ENCODE results near the gene PTGDS.

Gene PTGDS

GRCh38 chr9:137011907-137012675 is 34.8 kb downstream of the PTGDS start:
- no peak for DNase-seq

- DNase-seq = no peak
Measured at GRCh38 chr9:137012694-137013570, 35.6 kb downstream of the PTGDS start.

- DNase-seq = no peak
Measured at GRCh38 chr9:137013571-137013940, 36.3 kb downstream of the PTGDS start.

GRCh38 chr9:137014166-137014565 is 36.9 kb downstream of the PTGDS start:
- no peak for DNase-seq

DNA sequence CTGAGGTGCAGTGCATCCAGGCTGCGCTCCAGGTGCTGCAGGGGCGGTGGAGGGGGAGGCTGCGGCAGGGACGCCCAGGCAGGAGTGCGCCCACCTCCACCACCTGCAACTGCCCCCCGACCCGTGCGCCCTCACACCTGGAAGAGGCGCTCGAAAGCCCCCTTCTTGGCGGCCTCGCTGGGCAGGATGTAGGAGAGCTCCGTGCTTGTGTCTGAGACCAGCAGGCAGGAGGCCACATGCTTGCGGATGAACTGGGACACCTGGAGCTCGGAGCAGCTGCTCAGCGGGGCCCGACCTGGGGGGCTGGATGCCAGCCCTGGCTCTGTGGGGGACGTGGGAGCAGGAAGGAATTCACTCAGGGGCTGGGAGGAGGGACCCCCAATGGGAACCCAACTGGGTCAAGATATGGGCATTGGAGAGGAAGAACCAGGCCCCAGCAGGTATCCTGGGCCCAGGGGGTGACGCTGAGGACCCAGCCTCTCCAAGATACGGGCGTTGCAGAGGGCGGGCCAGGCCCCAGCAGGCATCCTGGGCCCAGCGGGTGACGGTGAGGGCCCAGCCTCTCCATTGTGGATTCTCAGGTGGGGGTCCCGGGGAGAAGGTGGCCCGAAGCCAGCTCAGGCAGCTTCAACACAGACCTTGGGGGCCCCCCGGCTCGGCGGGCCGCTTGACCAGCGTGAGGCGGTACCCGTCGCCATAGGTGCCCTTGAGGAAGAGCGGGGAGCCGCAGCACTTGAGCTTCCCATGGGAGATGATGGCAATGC is 37.7 kb downstream of the PTGDS start:
- DNase-seq = no peak

- DNase-seq = no peak
Measured at GRCh38 chr9:137015540-137015930, 38.2 kb downstream of the PTGDS start.

- no peak for DNase-seq
Measured at GRCh38 chr9:137015976-137016375, 38.7 kb downstream of the PTGDS start.

- no peak for DNase-seq
Measured at GRCh38 chr9:137016436-137016835, 39.1 kb downstream of the PTGDS start.

GRCh38 chr9:137017071-137017470 is 39.8 kb downstream of the PTGDS start:
- DNase-seq = no peak

DNA sequence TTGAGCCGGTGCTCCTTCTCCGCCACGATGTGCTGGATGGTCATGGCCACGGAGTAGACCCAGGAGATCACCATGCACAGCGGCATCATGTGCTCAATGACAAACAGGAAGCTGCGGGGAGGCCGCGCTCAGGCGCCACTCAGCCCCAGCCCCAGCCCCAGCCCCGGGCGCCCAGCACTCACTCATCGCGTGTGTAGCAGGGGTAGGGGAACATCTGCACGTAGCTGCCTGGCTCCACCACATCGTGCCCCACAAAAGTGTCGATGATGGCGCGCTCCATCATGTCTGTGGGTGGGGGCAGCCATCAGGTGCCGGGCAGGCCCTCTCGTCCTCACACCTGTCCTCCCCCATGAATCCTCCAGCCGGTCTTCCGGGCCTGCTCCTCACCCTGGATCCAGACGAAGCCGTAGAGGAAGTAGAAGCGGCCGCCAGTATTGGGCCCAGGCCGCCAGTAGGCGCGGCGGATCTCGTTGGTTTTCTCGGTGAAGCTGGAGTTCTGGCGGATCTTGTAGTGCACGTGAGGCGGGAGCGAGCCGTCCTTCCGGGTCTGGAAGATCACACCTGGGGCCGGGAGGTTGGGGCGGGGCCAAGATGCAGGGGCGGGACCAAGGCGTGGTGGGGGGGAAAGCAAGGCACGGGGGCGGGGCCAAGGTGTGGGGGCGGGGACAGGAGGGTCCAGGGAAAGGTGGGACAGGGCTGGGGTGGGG is 40.6 kb downstream of the PTGDS start:
- no peak for DNase-seq

- DNase-seq = no peak
Measured at GRCh38 chr9:137018761-137019559, 41.7 kb downstream of the PTGDS start.

GRCh38 chr9:137019891-137020683 is 42.8 kb downstream of the PTGDS start:
- no peak for DNase-seq

GRCh38 chr9:137020771-137021567 is 43.7 kb downstream of the PTGDS start:
- DNase-seq = no peak

GRCh38 chr9:137021568-137021978 is 44.3 kb downstream of the PTGDS start:
- no peak for DNase-seq

- no peak for DNase-seq
Measured at GRCh38 chr9:137021979-137022661, 44.8 kb downstream of the PTGDS start.

- no peak for DNase-seq
Measured at GRCh38 chr9:137022662-137023008, 45.3 kb downstream of the PTGDS start.

DNA sequence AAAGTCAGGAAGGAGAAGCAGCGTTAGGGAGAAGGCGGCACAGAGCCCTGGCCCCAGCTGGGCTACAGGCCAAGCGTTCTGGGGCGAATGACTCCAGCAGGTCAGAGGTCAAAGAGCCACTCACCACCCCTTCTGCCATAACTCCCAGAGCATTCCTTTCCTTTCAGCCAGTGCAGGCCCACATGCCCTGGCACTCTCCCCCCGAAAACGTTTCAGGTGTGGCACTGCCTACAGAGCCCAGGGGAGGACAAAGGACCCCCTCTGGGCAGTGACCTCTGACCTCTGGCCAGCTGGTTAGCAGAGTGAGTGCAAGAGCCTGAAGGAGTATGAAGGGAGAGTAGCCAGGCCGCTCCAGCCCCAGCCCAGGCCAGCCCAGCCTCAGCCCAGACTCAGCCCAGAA is 45.9 kb downstream of the PTGDS start:
- no peak for DNase-seq

DNA sequence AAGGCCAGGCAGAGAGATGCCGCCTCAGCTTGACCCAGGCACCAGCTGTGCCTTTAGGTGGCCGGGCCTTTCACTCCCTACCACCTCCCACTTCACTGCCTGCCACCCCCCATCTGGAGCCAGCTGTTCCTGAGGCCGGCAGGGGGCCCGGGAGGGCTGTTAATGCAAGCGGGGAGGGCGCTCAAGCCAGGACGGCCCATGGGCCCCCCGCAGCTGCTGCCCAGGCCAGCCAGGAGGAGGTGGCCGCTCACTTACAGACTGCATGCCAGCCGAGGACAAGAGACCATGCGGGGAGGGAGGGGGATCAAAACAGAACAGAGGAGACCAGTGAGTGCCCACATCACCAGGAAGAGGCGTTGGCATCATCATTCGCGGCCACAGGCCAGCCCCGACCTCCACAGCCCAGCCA is 46.3 kb downstream of the PTGDS start:
- DNase-seq = no peak

DNA sequence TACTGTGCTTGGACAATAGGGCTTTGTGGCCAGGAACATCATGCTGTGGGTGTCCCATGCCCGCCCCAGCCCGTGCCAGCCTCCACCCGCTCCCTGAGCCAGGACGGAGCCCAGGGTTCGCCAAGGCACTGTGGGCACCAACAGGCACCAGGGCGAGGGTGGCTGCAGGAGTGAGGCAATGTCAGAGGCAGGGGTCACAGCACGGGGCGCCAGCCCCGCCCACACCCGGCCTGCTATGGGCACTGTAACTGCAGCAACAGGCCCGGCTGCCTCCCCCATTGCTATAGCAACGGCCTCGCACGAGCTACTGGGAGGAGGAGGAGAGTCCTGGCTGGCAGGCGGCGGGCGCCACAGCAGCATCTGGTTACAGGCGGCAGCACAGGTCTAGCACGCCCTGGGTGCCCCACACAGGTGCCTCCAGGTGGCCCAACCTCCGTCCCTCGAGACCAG is 48.2 kb downstream of the PTGDS start:
- peak; percentile 96 for DNase-seq

GRCh38 chr9:137026384-137026783 is 49.1 kb downstream of the PTGDS start:
- DNase-seq = no peak
